HG03342 (cell line): Measurements from ENCODE around the gene C6orf52.
"Not testable (repeated sequence)": the region's sequence is repeated elsewhere in the genome, so short reads cannot be mapped to it uniquely, and the experiment has no call there.

ENCODE experiments used
- ATAC-seq: cut with Tn5 transposase; IDR thresholded peaks from one replicate; pipeline ENCODE4 v1.9.1; 2021; ENCODE audit warnings: mild to moderate bottlenecking, moderate library complexity; ENCODE audit not compliant: unreplicated experiment

The C6orf52 gene

GRCh38 chr6:10694302-10695085 lies at the start of gene C6orf52, which contains the start of gene PAK1IP1:
C6orf52 (minus strand) TSS chr6:10694616; CDS start chr6:10687550, 7,066 bp downstream.
PAK1IP1 (plus strand) TSS chr6:10694972; CDS start chr6:10694986, 14 bp downstream.
- ATAC-seq: peak; percentile 98

DNA sequence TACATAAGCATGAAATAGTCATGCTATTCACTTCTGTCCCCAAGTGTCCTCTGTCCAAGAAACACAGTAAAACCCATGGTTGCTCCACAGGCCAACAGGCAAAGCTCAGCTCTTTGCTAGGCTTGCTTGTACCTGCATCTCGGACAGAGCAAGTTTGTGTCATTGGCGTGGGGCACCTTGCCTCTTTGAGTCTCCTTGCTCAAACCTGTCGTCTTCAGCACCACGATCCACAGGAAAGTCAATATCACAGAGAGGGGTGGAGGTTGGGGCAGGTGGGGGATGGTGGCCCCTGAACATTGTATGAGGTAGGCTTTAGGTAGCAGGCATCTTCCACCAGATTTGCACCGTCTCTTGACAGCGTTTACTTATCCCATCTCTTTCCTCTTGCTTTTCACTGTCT lies 49.1 kb upstream of the C6orf52 start:
- no peak for ATAC-seq

- no peak for ATAC-seq
Measured at GRCh38 chr6:10742251-10742650, 47.8 kb upstream of the C6orf52 start.

- ATAC-seq: not testable (repeated sequence)
Measured at GRCh38 chr6:10741643-10742042, 47.2 kb upstream of the C6orf52 start.

- ATAC-seq: no peak
Measured at GRCh38 chr6:10740061-10740460, 45.6 kb upstream of the C6orf52 start.

- ATAC-seq: no peak
Measured at GRCh38 chr6:10736731-10737130, 42.3 kb upstream of the C6orf52 start.

DNA sequence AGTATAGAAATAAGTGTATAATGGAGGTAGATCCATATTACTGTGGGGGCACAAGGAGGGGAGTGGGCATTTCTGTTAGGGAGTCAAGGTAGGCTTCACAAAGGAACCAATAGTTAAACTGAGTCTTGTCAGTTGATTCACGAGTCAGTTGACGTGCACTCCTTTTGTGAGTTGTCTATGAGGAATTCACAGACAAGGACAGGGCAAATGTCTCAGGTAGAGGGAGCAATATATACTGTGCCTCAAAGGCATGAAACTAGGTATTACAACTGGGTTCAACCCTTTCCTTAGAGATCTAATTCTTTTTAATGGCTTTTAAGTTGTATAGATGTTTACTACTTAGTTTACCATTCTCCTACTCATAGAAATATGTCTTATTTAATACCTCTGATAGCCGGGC lies 39.4 kb upstream of the C6orf52 start:
- no peak for ATAC-seq

DNA sequence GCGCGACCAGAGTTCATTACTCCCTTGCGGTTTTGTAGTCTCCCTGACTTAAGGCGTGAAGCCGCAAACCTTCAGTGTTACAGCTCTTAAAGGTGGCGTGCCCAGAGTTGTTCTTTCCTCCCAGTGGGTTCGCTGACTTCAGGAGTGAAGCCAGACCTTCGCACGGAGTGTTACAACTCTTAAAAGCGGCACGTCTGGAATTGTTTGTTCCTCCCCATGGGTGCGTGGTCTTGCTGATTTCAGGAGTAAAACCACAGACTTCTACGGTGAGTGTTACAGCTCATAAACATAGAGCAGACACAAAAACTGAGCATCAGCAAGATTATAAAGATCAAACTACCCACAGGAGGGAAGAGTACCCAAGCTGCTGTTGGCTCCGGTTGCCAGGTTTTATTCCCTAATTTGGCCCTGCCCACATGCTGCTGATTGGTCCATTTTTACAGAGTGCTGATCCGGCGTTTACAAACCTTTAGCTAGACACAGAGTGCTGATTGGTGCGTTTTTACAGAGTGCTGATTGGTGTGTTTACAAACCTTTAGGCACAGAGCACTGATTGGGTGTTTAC lies 38.8 kb upstream of the C6orf52 start:
- no peak for ATAC-seq

- no peak for ATAC-seq
Measured at GRCh38 chr6:10730254-10730653, 35.8 kb upstream of the C6orf52 start.

- ATAC-seq: no peak
Measured at GRCh38 chr6:10725716-10726115, 31.3 kb upstream of the C6orf52 start.

DNA sequence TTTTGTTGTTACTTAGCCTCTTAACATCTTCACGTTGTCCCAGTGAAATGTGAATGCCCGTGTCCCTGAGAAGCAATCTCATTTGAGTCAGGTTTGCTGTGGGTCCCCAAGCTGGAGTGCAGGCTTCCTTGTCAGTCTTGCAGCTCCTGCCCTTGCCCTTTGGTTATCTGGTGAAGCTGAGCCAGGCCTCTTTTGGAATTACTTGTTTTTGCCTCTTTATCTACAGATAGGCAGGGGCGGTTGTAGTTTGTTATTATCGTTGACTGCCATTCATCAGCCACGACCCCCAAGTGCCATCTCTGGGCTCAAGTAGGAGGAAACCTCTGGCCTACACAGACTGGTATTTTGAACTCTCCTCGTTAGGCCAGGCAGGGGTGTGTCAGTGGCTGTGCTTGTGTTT lies 30.6 kb upstream of the C6orf52 start:
- no peak for ATAC-seq

GRCh38 chr6:10723567-10723881 lies 29.1 kb upstream of the C6orf52 start:
- no peak for ATAC-seq

DNA sequence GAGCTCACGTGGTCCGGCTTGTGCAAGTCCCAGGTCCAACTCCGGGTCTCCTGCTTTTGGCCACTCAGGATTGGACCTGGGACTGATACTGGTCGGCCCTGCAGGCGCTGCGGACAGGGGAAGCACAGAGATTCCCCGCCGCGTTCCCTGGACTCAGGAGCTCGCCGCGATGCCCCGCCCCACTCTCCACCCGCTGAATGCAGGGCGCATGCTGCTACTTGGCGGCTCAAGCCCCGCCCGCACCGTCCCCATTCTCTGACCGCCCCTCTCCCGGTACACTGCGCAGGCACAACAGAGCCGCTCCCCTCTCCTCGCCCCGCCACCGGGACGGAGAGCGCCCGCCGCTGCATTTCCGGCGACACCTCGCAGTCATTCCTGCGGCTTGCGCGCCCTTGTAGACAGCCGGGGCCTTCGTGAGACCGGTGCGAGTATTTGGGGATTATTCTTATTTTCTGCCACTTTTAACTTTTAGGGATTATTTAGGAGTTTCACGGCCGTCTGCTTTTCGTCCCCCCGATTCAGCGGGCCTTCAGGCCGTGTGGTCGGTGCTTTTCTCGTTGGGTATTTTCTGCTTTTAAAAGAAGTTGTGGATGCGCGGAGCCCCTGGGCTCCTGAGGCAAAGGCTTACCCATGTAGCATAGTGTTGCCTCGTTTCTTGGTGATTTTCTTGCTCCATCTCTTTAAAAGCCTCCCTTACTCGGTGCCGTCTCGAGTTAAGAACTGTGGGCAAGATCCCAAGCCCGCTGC lies 28.6 kb upstream of the C6orf52 start, which contains the start of gene TMEM14C:
TMEM14C (plus strand) TSS at position 251 of the 747 bp plus-strand sequence. CDS start 1,544 bp downstream, outside the sequence.
- ATAC-seq: peak; percentile 94

DNA sequence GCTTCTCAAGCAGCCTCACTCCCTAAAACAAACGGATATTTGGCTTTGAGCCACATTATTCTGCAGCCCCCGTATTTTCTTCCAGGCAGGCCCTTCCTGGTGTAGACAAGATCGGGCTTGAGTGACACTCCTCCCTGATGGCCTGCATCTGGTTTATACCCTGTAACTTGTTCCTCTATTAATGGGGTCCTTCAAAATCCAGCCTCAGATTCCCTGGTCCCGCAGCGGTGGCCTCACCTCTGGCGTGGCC lies 28.1 kb upstream of the C6orf52 start:
- no peak for ATAC-seq

GRCh38 chr6:10721850-10722569 lies 27.6 kb upstream of the C6orf52 start:
- ATAC-seq: no peak

DNA sequence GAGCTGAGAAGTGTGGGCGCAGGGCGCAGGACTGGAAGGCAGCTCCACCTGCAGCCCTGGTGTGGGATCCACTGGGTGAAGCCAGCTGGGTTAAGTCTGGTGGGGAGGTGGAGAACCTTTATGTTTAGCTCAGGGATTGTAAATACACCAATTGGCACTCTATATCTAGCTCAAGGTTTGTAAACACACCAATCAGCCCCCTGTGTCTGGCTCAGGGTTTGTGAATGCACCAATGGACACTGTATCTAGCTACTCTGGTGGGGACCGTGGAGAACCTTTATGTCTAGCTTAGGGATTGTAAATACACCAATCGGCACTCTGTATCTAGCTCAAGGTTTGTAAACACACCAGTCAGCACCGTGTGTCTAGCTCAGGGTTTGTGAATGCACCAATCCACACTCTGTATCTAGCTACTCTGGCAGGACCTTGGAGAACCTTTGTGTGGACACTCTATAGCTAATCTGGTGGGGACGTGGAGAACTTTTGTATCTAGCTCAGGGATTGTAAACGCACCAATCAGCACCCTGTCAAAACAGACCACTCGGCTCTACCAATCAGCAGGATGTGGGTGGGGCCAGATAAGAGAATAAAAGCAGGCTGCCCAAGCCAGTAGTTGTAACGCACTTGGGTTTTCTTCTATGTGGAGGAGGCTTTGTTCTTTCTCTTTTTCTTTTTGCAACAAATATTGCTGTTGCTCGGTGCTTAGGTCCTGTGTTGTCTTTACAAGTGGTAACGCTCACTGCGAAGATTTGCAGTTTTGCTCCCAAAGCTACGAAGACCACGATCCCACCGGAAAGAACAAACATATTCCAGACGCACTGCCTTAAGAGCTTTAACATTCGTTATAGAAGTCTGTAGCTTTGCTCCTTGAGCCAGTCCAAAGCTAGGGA lies 26.8 kb upstream of the C6orf52 start:
- ATAC-seq: not testable (repeated sequence)

GRCh38 chr6:10720265-10720959 lies 26.0 kb upstream of the C6orf52 start:
- peak; percentile 40 for ATAC-seq

DNA sequence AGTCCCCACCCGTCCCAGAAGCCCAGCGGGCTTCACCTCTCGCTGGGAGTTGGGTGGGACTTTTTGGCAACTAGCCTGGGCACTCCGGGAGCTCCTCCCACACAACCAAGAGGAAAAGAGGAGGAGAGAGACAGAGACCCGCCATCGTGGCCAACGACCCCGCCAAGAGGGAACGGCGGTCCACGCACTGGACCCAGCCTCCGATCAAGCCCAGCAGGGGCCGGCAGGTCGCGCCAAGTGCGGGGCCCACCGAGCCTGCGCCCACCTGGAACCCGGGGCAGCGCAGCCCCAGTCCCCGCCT lies 25.5 kb upstream of the C6orf52 start:
- no peak for ATAC-seq

DNA sequence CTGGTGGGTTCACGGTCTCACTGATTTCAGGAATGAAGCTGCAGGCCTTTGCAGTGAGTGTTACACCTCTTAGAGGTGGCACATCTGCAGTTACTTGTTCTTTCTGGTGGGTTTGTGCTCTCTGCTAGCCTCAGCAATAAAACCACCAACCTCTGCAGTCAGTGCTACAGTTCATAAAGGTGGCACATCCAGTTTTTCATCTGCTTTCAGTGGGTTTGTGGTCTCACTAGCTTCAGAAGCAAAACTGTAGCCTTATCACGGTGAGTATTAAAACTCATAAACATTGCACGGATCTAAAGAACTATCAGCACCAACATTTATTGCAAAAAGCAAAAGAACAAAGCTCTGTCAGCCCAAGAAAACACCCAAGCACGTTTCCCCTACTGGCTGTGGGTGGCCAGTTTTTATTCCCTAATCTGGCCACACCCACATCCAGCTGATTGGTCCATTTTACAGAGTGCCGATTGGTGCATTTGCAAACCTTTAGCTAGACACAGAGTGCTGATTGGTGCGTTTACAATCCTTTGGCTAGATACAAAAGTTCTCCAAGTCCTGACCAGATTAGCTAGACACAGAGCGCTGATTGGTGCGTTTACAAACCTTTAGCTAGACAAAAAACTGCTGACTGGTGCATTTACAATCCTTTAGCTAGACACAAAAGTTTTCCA lies 25.0 kb upstream of the C6orf52 start:
- ATAC-seq: no peak
